ENCODE measurements around the gene SUPT3H.

SUPT3H gene

DNA sequence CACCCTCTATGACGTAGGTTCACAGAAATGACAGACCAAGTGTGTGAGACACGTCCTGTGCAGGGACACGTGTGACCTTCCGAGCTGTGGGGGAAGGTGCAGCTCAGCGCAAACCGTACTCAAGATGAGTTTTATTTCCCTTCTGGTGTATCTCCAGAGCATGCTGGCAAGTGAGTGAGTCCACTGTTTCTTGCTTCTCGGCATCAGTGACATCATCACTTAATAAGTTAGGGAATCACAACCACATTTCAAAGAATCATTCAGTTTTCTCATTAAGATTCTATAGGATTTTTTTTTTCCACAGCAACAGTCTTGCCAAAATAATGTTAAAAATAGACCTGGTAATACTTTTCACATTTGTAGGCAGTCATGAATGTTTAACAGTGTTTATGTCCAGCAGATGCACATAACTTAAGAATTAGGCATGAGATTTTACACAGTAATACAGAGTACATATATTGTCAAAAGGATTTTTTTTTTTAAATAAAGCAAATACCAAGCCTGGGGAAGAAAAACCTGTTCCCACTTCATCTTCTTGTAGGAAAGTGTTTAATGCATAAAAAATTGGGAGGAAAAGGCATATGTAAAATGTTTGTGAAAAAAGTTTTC is 572.4 kb downstream of the SUPT3H start:
- DNase-seq (ENCODE audit: low read depth in 4 of 4, low spot score in 1 of 4), result no peak

DNA sequence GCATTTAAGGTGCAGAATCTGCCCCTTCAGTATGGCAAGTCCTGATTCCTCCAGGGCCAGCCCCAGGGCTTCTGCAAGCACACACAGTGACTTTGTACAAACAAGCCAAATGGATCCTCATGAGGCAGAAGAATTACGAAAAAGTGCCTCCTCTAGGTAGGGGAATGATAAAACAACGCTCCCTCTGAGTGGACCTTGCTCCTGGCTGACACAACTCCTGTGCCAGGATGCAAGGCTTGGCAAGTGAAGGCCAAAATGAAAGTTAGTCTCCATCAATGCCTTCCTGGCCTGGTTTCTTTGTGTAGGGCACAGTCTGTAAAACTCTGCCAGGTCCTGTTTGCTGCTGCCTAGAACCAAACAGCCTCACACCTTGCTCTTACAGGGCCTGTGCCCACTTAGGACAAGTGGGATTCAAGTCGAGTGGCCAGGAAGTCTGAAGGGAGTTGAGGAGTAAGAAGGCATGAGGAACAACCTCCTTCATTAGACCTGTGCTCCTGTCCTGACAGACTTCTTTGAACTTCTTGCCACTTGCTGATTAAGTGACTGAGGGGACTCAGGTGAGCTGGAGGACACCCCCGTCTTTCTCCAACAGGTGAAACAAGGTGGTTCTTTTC is 573.1 kb downstream of the SUPT3H start:
- no peak for DNase-seq (ENCODE audit: low read depth in 4 of 4, low spot score in 1 of 4)

DNA sequence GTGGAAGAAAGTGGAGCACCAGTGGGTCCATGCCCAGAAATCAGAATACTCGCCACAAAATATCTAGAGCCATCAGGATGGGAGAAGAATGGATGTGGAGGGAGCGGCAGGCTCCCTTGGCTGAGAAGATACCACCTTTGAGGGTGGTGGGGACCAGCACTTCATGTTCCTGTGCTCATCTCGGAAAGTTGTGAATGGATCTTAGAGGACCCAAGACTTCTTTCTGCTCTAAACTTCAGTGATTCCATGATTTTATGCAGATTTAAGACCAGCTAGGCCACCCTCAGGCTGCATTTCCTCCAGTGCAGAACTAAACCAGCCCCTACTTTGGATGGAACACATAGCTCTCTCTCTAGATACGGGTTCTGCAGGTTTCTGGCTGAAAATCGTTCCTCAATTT is 573.7 kb downstream of the SUPT3H start:
- DNase-seq (ENCODE audit: low read depth in 4 of 4, low spot score in 1 of 4), result no peak

GRCh38 chr6:44800784-44801592 is 576.7 kb downstream of the SUPT3H start:
- DNase-seq (ENCODE audit: low read depth in 4 of 4, low spot score in 1 of 4), result no peak

- no peak for DNase-seq (ENCODE audit: low read depth in 4 of 4, low spot score in 1 of 4)
Measured at GRCh38 chr6:44800171-44800783, 577.5 kb downstream of the SUPT3H start.

DNA sequence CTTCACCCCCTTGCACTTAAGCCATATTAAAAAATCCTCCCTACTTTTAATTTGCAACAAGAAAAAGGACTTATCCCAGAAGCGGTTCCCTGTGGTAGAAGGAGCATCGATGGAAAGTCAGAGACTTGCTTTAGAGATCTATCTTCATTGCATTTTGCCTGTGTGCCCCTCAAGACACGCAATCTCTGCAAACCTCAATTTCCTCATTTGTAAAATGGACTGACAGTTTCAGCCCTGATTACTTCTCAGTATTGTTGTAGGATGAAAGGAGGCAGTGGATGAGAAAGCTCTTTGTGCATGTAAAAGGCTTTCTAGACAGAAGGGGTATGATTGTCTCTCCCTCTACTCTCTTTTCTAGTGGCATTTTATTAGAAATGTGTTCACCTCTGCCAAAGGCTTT is 580.0 kb downstream of the SUPT3H start:
- DNase-seq (ENCODE audit: low read depth in 4 of 4, low spot score in 1 of 4), result no peak

- DNase-seq (ENCODE audit: low read depth in 4 of 4, low spot score in 1 of 4), result no peak
Measured at GRCh38 chr6:44795326-44795725, 582.4 kb downstream of the SUPT3H start.

DNA sequence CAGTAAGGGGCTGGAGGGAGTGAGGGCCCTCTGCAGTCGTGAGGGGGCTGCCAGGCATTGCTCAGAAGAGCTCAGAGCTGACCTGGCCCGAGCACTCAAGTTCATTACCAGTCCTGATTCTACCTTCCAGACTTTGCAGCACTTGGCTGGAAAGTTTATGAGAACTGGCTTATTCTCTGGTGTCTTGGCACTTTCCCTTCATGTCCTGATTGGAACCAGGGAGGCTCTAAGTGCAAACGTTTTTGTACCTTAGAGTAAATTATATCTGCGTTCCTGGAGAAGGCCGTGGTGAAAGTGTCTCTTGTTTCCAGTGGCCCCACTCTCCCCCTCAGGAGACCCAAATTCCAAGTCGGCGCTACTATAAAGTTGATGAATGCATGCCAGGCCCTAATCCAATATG is 587.9 kb downstream of the SUPT3H start:
- no peak for DNase-seq (ENCODE audit: low read depth in 4 of 4, low spot score in 1 of 4)

GRCh38 chr6:44789061-44789460 is 588.7 kb downstream of the SUPT3H start:
- no peak for DNase-seq (ENCODE audit: low read depth in 4 of 4, low spot score in 1 of 4)

- no peak for DNase-seq (ENCODE audit: low read depth in 4 of 4, low spot score in 1 of 4)
Measured at GRCh38 chr6:44788387-44788981, 589.2 kb downstream of the SUPT3H start.

DNA sequence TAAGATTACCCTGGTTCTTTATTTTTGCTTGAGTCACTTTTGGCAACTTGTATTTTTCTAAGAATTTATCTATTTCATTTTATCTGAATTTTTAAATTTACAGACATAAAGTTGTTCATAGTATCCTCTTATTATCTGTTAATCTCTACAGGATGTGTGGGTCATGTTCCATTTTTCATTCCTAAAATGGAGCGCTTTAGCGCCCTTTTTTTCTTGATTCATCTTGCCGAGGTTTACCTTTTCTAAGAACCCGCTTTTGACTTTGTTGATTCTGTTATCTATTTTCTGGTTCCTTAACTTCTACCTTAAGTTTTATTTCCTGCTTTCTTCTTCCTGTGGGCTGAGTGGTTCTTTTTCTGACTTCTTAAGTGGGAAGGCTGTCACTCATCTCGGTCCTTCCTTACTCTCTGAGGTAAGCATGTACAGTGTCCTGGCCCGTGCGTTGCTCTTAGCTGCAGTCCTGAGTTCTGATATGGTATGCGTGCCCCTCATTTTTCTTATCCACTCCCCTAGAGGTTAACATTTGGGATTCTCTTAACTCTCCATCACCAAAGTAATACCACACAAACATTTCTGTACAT is 590.4 kb downstream of the SUPT3H start:
- DNase-seq (ENCODE audit: low read depth in 4 of 4, low spot score in 1 of 4), result no peak

- no peak for DNase-seq (ENCODE audit: low read depth in 4 of 4, low spot score in 1 of 4)
Measured at GRCh38 chr6:44785130-44785529, 592.6 kb downstream of the SUPT3H start.

DNA sequence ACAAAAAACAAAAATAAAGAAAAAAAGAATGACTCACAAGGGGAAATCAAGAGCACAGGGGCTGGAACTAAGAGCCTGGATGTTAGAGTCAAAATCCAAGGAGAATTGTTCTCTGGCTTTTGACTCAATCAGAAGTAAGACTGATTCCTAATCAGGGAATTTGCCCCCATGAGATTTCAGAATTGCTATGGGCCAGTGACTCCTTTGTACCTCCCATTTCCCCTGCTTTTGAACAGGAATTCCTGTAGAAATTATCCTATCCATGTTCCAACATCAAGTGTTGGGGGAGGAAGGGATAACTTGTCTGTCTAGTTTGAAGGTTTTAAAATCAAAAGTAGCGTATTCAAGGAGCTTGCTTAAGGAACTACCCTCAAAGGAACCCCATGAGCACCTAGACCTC is 593.5 kb downstream of the SUPT3H start:
- no peak for DNase-seq (ENCODE audit: low read depth in 4 of 4, low spot score in 1 of 4)

DNA sequence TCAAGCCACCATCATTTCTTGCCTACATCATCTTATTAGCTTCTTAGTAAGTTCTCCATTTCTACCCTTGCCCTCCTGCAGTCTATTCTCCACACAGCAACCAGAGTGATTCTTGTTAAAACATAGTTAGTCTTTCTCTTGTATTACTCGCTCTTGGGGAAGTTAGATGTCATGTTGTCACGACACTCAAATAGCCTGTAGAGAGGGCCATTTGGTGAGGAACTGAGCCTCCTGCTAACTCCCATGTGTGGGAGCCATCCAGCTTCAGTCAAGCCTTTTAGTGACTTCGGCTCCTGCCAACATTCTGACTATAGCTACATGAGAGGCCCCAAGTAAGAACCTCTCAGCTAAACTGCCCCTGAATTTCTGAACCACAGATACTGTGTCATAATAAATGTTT is 594.8 kb downstream of the SUPT3H start:
- no peak for DNase-seq (ENCODE audit: low read depth in 4 of 4, low spot score in 1 of 4)

GRCh38 chr6:44781912-44782597 is 595.7 kb downstream of the SUPT3H start:
- no peak for DNase-seq (ENCODE audit: low read depth in 4 of 4, low spot score in 1 of 4)

DNA sequence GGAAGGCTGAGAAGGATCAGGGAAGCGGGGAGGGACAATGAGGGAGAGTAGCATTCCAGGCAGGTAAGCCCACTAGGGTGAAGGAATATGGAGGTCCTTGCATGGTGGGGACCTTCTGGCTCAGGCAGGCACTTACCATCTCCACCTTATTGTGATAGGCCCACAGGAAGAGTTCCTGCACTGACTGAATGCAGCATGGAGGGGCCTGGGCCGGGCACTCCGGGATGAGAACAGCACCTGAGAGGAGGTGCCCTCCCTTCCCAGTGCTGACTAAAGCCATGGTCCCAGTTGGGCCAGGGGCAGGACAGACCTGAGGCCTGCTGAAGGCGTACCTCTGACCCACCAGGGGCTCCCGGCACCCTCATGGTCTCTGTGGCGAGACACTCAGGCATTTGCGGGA is 597.6 kb downstream of the SUPT3H start:
- no peak for DNase-seq (ENCODE audit: low read depth in 4 of 4, low spot score in 1 of 4)

- DNase-seq (ENCODE audit: low read depth in 4 of 4, low spot score in 1 of 4), result no peak
Measured at GRCh38 chr6:44779130-44779826, 598.5 kb downstream of the SUPT3H start.
